Esophagus muscularis mucosa (tissue), 4 donors: Measurements from ENCODE around the gene TPD52L2. TPM values are rescaled to one million over a fixed set of nuclear protein-coding genes. Genes with fewer than 3 reads are reported as not detected.

Experiments used
- DNase-seq: peaks from one replicate; pipeline ENCODE4 v3.0.0-alpha.2; 2017; ENCODE audit errors: extremely low spot score
- H3K27ac ChIP-seq, 4 donors: fragments of 200-600 bp; sonication (generic); replicated peaks in 1 of 4; 1 replicate in 3 of 4; 2 replicates in 1 of 4; pipeline ENCODE4 v1.5.1; 2016 to 2019; ENCODE audit warnings: mild to moderate bottlenecking in 1 of 4
- H3K27me3 ChIP-seq, 4 donors: fragments of 200-600 bp; sonication (generic); one replicate each; pipeline versions ENCODE4 v1.5.1 to v1.6.0; 2016 to 2019
- H3K36me3 ChIP-seq, 4 donors: fragments of 200-600 bp; sonication (generic); one replicate each; pipeline ENCODE4 v1.5.1; 2016 to 2019
- H3K4me1 ChIP-seq, 4 donors: fragments of 200-600 bp; sonication (generic); one replicate each; pipeline ENCODE4 v1.5.1; 2016 to 2019
- H3K4me3 ChIP-seq, 4 donors: fragments of 200-600 bp; sonication (generic); 1 replicate in 2 of 4; 2 replicates in 2 of 4; pipeline ENCODE4 v1.5.1; 2016 to 2019; ENCODE audit warnings: mild to moderate bottlenecking in 4 of 4, moderate library complexity in 1 of 4
- H3K9me3 ChIP-seq, 4 donors: fragments of 200-600 bp; sonication (generic); 1 replicate in 3 of 4; 2 replicates in 1 of 4; pipeline ENCODE4 v1.5.1; 2016 to 2019
- CTCF ChIP-seq, 3 experiments: fragments of 200-600 bp in 2 of 3; fragments of 450-650 bp in 1 of 3; sonication (generic) in 2 of 3; IDR thresholded peaks; one replicate each; pipeline ENCODE4 v1.5.1; 2017 to 2019; ENCODE audit warnings: antibody characterized with exemption in 3 of 3, mild to moderate bottlenecking in 2 of 3, moderate library complexity in 1 of 3
- EP300 ChIP-seq: sonication (generic); formaldehyde crosslinking; IDR thresholded peaks from one replicate; pipeline ENCODE4 v1.6.1; 2017; ENCODE audit warnings: antibody characterized with exemption
- POLR2A ChIP-seq: fragments of 450-650 bp; IDR thresholded peaks from one replicate; pipeline ENCODE4 v1.6.1; 2017; ENCODE audit warnings: antibody characterized with exemption, moderate library complexity, mild to moderate bottlenecking, low read depth
- POLR2AphosphoS5 ChIP-seq, 2 donors: sonication (generic); formaldehyde crosslinking; IDR thresholded peaks; one replicate each; pipeline ENCODE4 v1.6.1; 2017; ENCODE audit warnings: antibody characterized with exemption in 2 of 2
- WGBS: methylation state at CpG from one replicate; pipeline ENCODE4 v1.1.5; 2018; 5-methylcytosine and 5-hydroxymethylcytosine counted together
- intact Hi-C: fragments of 100-400 bp; cut with DNase I; formaldehyde crosslinking; loops from one replicate; pipeline ENCODE4 v1.15.1; 2023
- total RNA-seq, 4 donors: library from RNA; depleted of rRNA; stranded (reverse); fragments of >200 nt; gene quantifications; one replicate each; pipeline versions ENCODE4 v1.1.0 to v1.2.1, GENCODE V29; 2016

The TPD52L2 gene
- 100 to 1,000 TPM; 110 to 162 (median 134) TPM for total RNA-seq

GRCh38 chr20:63864978-63865640 lies at the start of gene TPD52L2:
Gene TPD52L2 (plus strand): TSS chr20:63865270. CDS start chr20:63865366, 96 bp downstream.
- WGBS: 0% methylated on average over 43 of the region's 68 CpGs
- DNase-seq: peak; percentile 100
- Histone ChIP-seq H3K27me3 (no peaks in the 10 kb centered on the region), H3K4me3 (peak within 1 kb of the TSS; percentile 76 to 97 (median 86)), H3K4me1 (peaks cover 25 to 64% (median 39%) of the 10 kb centered on the region in 4 donors), H3K36me3 (peaks cover 21 to 43% (median 37%) of the 10 kb centered on the region in 4 donors), H3K27ac (peak within 1 kb of the TSS; percentile 89 to 99 (median 96)), H3K9me3 (no peaks in the 10 kb centered on the region)
- TF ChIP-seq POLR2A (peak; percentile 96), EP300 (no peak), POLR2AphosphoS5 (IDR thresholded peaks at IDR 0.05) (peak; percentile 95 to 97), CTCF (IDR thresholded peaks at IDR 0.05) (peak in 1 of 3 experiments; percentile 19)
- intact Hi-C loops: loop anchor here (5.0 kb wide), 1 partner anchor 78 kb away; no protein-coding TSS in a partner anchor

- TF ChIP-seq CTCF (IDR thresholded peaks at IDR 0.05): no peak
- TF ChIP-seq EP300: no peak
- TF ChIP-seq POLR2A: no peak
- no peak for TF ChIP-seq POLR2AphosphoS5 (IDR thresholded peaks at IDR 0.05)
- Histone ChIP-seq H3K27me3 (no peaks in the 10 kb centered on the region), H3K27ac (no peak overlapping the region), H3K9me3 (no peaks in the 10 kb centered on the region), H3K4me1 (peaks cover 20 to 26% (median 23%) of the 10 kb centered on the region in 4 donors), H3K4me3 (no peak overlapping the region), H3K36me3 (peaks cover 0 to 9% (median 0%) of the 10 kb centered on the region in 4 donors)
- intact Hi-C loops: no loop called here
- 89% methylated on average over 14 of the region's 14 CpGs for WGBS
- no peak for DNase-seq
Measured at GRCh38 chr20:63815615-63816253, 49.3 kb upstream of the TPD52L2 start.

GRCh38 chr20:63819224-63819921 lies 45.7 kb upstream of the TPD52L2 start:
- Histone ChIP-seq H3K27me3 (peaks cover 0 to 5% (median 0%) of the 10 kb centered on the region in 4 donors), H3K27ac (peak overlapping the region in 3 of 4 donors; percentile 7 to 22 (median 19)), H3K9me3 (no peaks in the 10 kb centered on the region), H3K4me1 (peaks cover 12 to 27% (median 24%) of the 10 kb centered on the region in 4 donors), H3K36me3 (peaks cover 0 to 9% (median 0%) of the 10 kb centered on the region in 4 donors), H3K4me3 (peak overlapping the region in 1 of 4 donors; percentile 30)
- intact Hi-C loops: no loop called here
- DNase-seq: no peak
- TF ChIP-seq EP300 (no peak), CTCF (IDR thresholded peaks at IDR 0.05) (peak; percentile 23 to 44 (median 23)), POLR2AphosphoS5 (IDR thresholded peaks at IDR 0.05) (peak in 1 of 2 donors; percentile 19), POLR2A (no peak)
- WGBS: 63% methylated on average over 23 of the region's 24 CpGs

- TF ChIP-seq EP300 (no peak), CTCF (IDR thresholded peaks at IDR 0.05) (no peak), POLR2A (no peak), POLR2AphosphoS5 (IDR thresholded peaks at IDR 0.05) (no peak)
- DNase-seq: no peak
- peaks cover 0 to 3% (median 0%) of the 10 kb centered on the region in 4 donors for H3K36me3 ChIP-seq
- 92% methylated on average over 8 of the region's 8 CpGs for WGBS
- no peaks in the 10 kb centered on the region for H3K9me3 ChIP-seq
- no peak overlapping the region for H3K27ac ChIP-seq
- intact Hi-C loops: no loop called here
- H3K27me3 ChIP-seq: peaks cover 0 to 7% (median 0%) of the 10 kb centered on the region in 4 donors
- no peak overlapping the region for H3K4me3 ChIP-seq
- H3K4me1 ChIP-seq: peaks cover 6 to 27% (median 9%) of the 10 kb centered on the region in 4 donors
Measured at GRCh38 chr20:63821811-63822210, 43.3 kb upstream of the TPD52L2 start.
